Retina (tissue), 1 donor: ENCODE measurements around the gene GSAP.
"Not testable (repeated sequence)": the region's sequence is repeated elsewhere in the genome, so short reads cannot be mapped to it uniquely, and the experiment has no call there.

Source experiments
- DNase-seq: peaks from one replicate; pipeline ENCODE4 v3.0.0-alpha.2; 2016

Gene GSAP

DNA sequence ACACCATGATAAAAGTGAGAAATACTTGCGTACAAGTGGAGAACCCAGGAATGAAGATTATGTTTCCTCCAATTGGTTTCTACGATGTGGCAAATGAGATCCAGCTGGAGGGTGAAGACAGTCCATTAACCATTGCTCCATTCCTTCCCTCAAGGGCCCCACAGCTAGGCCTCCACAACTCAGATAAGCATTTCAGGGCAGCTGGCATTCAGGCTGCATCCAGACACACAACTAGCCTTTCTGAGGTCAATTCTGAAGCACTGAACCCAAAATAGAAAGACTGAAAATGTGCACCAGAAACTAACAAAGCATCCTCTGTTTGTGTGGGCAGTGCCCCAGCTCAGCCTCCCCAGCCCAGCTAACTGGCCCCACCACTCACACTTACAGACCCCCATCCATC lies 94.8 kb downstream of the GSAP start:
- no peak for DNase-seq

DNA sequence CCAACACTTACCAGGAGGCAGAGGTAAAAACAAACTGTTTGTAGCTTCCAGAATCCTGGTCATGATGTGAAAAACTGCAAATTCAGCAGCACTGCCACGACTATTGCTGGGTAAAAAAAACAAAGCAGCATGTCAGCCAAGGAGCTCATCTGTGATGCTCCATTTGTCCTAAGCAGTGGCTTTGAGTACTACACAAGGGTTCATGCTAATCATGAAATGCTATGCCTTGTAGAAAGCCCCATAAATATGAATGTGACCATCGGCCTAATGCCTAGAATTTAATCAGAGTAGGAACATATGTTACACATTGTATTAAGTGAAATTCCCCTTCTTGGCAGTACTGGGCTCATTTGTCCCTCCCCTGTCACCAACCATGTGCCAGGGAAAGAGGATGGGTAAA lies 95.4 kb downstream of the GSAP start:
- DNase-seq = no peak

DNA sequence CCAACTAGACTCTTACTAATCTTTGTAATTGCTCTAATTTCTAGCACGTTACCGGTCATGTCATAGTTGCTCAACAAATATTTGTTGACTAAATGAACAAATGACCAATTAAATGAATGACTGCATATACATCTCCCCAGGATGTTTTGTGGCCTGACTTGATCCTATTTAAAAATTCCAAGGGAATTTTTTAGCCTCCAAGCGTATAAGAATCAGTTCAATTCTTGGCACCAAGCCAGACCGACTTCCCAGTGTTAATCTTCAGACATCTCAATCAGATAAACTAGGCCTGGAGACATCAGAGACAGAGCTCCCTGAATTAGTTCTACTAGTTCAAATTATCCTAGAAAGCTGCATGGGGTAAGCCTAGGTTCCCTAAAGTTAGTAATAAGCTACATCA lies 96.0 kb downstream of the GSAP start:
- no peak for DNase-seq

DNA sequence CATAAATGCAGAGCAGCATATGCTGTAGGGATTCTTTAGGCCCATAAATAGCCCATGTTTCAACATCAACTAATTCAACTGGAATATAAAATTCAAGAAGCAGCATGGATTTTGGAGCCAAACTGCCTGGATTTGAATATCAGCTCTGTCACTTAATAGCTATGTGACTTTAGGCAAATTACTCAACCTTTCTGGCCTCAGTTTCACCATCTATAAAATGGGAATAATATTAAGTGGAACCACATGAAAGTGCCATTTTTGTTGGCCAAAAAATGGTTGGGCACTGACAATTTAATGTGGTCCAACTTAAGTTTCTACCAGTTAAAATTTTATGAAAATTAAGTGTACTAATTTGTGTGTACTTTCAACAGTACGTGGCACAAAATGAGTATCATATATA lies 98.1 kb downstream of the GSAP start:
- no peak for DNase-seq

DNA sequence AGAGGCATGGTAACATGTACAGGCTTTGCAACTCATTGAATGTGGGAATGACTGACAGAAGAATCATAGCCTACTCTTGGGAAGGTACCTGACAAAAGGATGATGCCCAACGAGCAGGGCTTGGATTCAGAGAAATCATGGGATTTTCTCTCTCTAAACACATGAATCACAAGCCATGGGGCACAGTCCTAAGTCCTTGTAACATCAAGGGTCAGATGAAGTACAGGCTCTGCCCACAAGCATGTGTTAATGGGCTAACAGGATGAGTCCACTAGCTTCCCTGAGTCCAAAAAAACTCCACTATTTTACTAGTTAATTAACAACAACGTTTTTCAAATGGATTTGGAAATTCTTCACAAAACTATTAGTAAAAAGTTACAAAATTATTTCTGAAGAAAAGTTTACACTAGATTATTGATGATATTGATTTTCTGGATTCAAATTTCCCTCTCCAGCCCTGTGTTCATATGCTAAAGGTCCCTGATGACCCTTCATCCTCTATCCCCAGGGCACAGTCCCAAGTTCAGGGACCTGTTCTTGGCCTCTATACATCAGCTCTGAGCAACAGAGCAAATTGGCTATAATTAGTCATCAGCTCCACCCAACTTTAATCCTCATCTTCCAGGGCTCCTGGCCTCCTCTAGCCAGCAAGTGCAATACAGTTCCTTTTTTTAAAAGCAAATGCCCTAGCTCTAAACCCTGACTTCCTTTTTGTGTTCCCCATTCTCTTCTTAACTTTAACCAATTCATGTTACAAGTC lies 99.8 kb downstream of the GSAP start:
- DNase-seq = no peak

DNA sequence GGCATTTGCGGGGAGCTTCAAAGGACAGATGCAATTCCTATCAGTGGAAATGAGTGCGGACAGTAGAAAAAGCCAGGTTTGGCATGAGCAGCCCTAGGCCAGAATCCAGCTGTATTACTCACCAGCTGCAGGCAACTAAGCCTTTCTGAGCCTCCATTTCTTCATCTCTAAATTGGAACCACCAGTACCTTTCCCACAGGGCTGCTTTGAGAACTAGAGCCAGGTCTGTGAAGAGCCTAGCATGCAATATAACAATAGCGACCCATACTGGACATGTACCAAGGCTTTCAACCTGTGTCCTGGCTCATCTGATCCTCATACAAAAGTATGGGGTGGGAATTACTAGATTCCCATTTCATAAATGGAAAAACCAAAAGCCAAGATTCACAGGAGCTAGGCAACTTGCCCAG lies 101.0 kb downstream of the GSAP start:
- no peak for DNase-seq

DNA sequence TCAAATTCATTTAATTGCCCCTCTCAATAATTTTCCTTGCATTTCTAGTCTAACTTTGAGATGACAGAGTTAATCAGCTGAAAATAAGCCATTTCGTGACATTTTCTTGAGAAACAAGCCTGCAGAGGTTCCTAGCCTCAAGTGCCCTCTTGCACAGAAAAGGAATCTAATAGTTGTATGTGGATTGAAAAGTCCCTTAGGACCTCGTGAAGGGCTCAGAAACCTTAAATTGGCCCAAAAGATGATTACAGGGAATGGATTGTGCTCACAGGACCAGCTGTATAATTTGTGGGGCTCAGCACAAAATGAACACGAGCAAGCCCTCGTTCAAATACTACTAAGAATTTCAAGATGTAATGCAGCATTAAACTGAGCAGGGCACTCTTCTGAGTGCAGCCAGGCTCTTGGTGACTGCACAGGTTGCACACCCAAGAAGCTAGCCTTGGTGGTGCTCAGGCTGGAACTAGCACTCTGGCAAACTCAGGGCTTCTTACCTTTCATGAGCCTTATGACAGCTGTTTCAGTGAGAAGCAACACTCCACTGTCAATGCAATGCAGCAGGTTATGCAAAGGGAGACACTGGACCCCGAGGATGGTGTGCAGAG lies 102.2 kb downstream of the GSAP start:
- no peak for DNase-seq

DNA sequence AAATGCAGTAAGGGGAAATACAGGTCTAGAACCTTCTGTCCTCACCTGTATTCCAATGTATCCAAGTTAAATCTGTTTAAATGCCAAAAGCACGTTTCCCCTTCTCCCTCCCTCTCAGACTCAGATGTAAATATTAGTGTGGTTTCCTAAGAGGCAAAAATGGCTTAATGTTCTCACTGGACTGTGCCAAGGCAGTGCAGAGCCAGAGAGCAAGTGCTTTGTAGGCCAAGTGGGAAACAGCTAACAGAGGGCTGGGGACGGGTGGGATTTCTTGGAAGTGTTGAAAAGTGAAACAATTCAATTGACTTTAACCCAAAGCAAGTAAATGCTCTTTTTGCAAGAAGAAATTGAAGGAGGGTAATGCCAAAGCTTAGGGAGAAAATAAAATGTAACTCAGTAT lies 103.1 kb downstream of the GSAP start:
- DNase-seq = no peak

DNA sequence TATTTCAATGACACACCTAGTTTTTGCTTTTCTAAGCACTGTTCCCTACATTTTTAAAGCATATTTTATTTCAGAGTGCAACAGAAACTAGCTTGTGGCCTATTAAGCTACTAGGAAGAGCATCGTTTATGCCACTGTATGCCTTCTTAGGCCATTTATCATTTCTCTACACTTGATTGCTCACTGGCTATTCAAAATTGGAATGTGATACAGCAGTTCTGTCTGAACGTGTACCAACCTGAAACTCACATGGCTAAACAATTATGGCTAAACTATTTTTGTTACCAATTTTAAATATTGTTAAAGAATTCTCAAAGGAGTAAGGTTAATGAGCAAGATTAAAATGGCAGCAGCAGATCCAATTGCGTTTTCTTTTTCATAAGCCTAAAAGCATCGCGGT lies 105.2 kb downstream of the GSAP start:
- DNase-seq = no peak

DNA sequence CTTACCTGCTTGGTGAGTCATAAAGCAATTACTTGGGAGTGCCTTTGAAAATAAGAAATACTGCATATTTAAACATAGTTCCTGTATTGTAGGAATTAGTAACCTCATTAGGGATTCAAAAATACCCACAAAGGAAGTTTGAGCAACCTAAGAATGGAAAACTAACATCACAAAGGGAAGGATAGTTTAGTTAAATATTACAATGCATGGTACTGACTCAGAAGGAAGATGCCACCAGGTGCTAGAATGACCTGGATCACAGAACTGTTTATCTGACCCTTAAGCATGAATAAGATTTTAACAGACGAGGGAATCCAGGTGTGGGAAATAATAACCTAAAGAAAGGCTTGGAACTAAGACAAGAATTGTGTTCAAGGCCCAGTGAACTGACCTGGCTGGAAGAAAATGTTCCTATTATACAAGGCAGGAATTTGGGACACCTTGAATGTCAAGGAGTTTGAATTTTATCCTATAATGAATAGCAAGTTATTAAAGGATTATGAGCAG lies 106.4 kb downstream of the GSAP start:
- no peak for DNase-seq

DNA sequence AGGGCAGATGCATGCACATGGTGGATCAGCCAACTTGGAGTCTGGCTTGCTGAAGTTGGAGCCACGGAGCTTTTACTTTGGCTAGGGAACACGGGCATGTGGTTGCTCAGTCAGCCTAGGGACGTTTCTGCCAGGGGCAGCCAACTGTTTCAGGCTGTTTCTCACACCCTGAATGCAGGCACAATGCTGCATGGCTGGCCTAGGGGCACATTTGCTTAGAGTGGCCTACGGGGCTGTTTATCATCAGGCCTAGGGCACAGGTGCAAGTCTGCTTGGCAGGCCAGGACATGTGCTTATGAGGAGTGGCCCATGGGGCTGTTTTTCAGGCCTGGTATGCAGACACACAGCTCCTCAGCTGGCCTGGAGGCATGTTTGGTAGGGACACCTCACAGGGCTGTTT lies 107.4 kb downstream of the GSAP start:
- DNase-seq = no peak

DNA sequence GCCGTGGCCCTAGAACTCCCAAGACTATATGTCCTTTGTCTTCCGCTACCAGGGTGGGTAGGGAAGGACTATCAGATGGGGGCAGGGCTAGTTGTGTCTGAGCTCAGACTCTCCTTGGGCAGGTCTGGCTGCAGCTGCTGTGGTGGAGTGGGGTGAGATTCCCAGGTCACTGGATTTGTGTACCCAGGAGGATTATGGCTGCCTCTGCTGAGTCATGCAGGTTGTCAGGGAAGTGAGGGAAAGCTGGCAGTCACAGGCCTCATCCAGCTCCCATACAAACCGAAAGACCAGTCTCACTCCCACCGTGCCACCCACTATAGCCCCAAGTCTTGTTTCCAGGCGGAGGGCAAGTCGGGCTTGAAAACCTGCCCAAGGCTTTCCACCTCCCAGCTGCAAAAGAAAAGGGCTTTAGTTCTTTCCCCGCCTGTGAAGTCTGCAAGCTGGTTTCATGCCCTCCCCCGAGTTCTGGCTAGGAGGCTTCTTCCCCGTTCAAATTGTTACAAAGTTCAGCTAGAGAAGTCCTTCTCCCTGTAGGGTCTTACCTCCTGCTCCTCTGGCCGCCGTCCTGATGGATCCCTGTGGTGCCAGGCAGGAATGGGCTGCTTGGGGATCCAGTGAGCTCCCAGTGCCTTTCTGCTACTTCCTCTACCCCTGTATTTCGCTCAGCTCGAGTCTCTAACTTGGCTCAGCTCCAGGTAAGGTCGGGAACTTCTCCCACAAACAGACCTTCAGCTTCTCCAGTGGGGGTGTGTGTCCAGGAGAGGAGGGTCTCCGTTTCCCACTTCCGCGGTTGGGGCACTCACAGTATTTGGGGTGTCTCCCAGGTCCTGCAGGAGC lies 109.7 kb downstream of the GSAP start:
- DNase-seq = no peak

DNA sequence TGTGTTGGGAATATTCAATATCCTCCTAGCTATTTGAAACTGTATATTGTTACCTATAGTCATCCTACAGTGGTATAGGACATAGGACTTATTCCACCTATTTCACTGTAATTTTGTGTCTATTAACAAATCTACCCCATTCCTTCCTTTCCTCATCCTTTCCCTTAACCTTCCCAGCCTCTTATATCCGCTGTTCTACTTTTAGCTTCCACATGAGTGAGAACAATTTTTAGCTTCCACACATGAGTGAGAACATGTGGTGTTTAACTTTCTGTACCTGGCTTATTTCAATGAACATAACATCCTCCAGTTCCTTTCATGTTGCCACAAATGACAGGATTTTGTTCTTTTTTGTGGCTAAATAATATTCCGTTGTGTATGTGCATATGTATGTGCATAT lies 120.6 kb downstream of the GSAP start:
- no peak for DNase-seq

DNA sequence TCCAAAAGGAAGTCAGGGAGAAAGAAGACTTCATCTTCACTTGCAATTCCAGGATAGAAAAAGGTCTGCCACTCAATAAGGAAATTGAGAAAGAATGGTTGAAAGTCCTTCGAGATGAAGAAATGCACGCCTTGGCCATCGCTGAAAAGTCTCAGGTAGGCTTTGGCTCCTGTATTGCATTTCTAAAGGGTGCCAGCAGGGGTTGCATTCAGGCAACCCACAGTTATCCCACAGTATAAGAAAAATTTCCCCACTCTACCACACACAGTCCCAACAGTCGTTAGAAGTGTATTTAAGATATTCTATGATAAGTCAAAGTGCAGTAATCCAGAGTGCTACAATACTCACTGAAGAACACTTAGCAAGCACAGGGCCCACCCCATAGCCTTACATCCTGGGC lies 123.1 kb downstream of the GSAP start:
- DNase-seq = no peak

DNA sequence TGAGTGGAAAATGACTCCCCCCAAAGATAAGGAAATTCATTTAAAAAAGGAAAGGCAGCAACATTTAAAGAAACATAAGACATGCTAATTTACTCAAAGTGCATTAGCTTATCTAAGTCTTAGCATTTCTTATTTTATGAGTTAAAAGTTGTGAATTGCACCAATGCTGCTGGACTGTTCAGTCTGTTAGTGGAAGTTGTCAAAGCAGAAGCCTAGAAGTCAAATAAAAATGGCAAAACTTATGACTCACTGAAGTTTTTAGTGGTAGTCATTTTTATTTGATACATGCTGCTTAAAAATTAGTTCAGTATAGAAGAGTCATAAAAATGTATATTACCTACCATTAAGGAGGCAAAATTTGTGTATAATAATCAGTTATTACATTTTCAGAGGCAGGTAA lies 125.7 kb downstream of the GSAP start:
- DNase-seq = no peak

DNA sequence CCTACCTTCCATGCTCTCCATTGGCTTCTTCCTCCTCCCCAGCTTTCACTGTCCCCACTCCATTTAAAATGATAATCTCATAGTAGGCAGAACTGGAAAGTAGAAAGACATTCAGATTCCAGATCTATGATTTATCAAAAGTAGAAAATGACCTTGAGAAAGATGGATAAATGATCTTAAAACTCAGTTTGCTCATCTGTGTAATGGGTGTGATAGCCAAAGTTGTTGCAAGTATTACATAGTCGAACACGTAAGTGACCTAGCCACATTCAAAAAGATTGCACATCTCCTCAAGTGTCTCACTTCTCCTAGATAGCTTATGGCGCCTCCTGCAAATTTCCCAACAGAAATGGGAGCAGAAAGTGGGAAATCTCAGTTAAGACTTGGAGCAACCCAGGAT lies 126.8 kb downstream of the GSAP start:
- no peak for DNase-seq

DNA sequence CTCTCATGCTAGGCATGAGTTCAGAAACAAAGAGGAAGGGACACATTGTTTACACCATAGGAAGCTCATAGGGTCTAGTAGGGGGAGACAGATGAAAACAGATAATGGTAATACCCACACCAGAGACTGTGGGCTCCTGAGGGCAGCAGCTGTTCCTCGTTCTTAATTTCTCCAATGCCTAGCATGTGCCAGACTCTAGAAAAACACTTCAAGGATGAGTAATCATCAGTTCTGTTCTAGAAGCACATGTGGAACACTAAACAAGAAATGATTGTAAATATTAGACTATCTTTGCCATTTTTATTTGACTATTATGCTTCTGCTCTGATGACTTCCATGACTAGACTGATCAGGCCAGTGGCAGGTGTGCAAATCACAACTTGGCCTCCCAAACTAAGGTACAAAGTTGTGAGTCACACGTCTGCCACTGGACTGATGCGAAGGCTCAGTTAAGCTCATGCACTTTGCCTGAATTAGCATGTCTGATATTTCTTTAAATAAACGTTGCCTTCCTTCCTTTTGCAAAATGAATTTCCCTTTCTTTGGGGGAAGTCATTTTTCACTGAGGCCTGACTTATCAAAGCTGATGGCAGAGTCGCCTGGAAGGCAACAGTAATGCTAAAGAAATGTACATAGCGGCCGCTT lies 127.4 kb downstream of the GSAP start:
- no peak for DNase-seq

DNA sequence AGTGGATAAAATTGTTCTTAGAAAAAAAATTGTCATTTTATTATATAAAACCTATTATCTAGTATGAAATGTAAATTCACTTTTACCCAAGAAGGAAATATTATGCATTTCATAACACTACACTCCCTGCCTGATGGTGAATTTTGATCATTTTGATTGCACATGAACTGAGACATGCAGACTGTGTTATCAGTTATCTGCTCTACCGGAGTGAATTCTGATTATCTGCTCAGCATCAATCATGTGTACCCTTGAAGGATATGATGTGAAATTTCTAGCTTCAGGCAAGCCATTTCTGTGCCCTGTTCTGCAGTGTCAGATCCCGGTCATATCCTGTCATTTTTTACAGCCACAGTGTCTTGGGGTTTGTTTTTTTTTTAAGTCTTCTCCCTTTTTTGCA lies 131.5 kb downstream of the GSAP start:
- DNase-seq = no peak

DNA sequence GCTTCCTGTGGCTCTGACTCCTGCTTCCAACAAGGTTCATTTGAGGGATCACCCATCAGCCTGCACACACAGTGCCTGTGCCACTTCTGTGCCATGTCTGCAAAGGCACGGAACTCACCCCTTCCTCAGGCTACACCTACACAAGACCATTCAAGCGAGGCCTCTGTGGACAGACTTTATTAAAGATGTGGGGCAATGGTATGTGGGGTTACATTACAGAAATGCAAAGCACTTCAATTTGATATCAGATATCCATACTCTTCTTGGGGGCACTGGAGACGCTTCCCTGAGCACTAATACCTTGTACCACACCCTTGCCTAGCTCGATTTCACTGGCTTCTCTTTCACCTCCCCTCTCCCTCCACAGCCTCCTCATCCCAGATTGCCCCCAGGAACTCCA lies 132.1 kb downstream of the GSAP start:
- DNase-seq = no peak

DNA sequence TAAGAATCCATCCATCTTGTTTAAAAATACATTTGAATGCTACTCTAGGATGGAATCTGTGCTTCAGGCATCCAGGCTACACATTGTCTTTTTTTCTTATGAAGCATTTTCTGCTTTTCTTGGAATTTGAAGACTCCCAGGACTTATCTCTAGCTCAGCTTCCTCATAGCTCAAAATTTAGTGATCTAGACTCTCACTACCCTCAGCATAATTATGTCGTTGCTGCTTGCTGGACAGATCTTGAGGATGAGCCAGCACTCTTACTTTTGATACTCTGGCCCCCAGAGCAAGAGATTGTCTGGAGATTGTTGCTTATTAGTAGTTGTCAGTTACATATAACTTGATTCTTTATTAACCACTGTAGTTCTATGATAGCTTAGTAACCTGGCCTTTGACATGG lies 133.3 kb downstream of the GSAP start:
- DNase-seq = no peak

DNA sequence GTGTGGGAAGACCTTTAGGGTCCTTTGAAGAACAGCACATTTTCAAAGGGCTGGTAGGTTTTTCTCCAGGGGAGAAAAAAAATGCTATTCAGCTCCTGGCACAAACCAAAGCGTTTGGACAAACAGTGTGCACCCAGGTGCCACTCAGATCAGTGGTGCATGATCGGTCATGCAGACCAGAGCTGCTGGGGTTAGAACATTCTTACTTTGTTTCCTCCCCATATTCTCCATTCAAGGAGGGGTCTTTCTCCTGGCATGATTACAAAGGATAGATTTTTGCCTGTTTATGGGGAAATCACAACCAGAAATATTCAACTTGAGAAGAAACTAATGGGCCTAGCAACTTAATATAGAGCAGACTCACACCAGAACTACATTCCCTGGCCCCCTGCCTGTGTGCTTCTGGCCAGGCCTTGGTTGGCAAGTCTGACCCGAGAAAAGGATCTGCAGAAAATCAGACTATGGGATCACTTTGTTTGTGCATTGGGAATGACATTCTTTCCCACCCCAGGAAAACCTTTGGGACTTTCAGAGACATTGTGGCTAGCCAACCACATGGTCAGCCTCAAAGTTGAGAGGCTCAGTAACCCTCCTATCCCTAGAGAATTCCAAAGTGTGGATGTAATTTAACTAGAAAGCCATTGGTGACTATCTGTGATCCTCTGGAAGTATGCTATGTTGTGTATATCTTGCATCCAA lies 134.2 kb downstream of the GSAP start:
- no peak for DNase-seq

DNA sequence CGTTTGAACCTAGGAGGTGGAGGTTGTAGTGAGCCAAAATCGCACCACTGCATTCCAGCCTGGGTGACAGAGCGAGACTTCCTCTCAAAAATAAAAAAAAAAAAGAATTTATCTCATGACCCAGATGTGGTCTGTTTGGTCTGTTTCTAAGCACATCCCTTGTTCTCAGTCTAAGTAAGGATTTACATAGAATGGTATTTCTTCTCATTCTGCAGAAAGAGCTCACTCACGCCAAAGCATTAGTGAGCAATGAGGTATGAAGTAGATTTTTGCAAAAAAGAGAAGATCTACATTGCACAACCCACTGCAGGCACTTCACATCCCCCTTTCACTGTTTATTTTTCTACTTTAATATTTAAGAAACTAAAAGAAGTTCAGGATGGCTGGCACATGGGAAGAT lies 140.0 kb downstream of the GSAP start:
- DNase-seq = no peak

DNA sequence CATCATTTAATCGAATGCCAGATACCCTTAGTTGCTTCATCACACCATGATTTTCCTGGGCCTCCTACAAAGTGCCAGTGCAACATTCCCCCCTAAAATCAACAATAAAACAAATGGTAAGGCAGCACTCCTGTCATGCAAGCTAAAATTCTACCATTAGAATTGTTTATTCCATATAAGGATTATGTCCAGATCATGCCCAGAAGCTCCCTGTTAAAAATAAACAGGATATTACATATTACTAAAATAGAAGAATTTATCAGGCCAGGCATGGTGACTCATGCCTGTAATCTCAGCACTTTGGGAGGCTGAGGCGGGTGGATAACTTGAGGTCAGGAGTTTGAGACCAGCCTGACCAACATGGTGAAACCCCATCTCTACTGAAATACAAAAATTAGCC lies 140.5 kb downstream of the GSAP start:
- not testable (repeated sequence) for DNase-seq
